GM12878 (cell line): ENCODE results near the gene ABCD3. TPM values are rescaled to one million over a fixed set of nuclear protein-coding genes. Genes with fewer than 3 reads are reported as not detected.

Experiments used
- ATAC-seq: fragments of 200-7000 bp; cut with Tn5 transposase; 3 replicates; pipeline ENCODE4 v1.9.1; 2020; ENCODE audit warnings: mild to moderate bottlenecking, moderate library complexity
- BruUV-seq: library from RNA; stranded (reverse); fragments of 400-500 nt; replicated peaks from 2 replicates; lab custom pipeline; 2021; lab: Mats Ljungman, UMichigan
- CTCF ChIA-PET: fragments of 300-600 bp; sonication (Branson Sonifier 250); formaldehyde crosslinking; extraction: SDS; loops from one replicate; lab custom pipeline; 2021; ENCODE audit warnings: inconsistent platforms; lab: Yijun Ruan, JAX
- POLR2A ChIA-PET: fragments of 350-600 bp; formaldehyde crosslinking; extraction: SDS; loops from one replicate; lab custom pipeline; 2021; ENCODE audit warnings: inconsistent platforms; lab: Charles Lee
- RAD21 ChIA-PET: fragments of 300-600 bp; sonication (Branson Sonifier 250); formaldehyde crosslinking; loops from one replicate; lab custom pipeline; 2023; ENCODE audit warnings: antibody characterized with exemption; ENCODE audit not compliant: unreplicated experiment; lab: Charles Lee
- SMC1A ChIA-PET: fragments of 300-600 bp; sonication (Branson Sonifier 250); formaldehyde crosslinking; loops from one replicate; lab custom pipeline; 2023; ENCODE audit not compliant: unreplicated experiment, uncharacterized antibody; lab: Charles Lee
- DNase-seq: peaks from one replicate; pipeline ENCODE4 v3.0.0-alpha.2; 2011; ENCODE audit warnings: low read depth, low spot score
- FAIRE-seq: peaks from 3 replicates; lab custom pipeline; 2011; peaks lifted over from hg19 to GRCh38; lab: Jason Lieb, UNC
- H2AFZ ChIP-seq: 2 replicates; pipeline ENCODE4 v1.6.0; 2011; ENCODE audit warnings: low read depth, low read length, control low read depth; ENCODE audit not compliant: control insufficient read depth
- H3K27ac ChIP-seq: 2 replicates; pipeline ENCODE4 v1.5.1; 2011; ENCODE audit warnings: control low read depth; ENCODE audit not compliant: control insufficient read depth, insufficient read depth
- H3K27me3 ChIP-seq, 2 experiments: replicated peaks in 1 of 2; 2 replicates each; pipeline versions ENCODE4 v1.6.0 to v1.6.1; 2011; ENCODE audit warnings: low read length in 1 of 2; ENCODE audit not compliant: control insufficient read depth in 2 of 2, insufficient read depth in 2 of 2
- H3K36me3 ChIP-seq, 2 experiments: 2 replicates each; pipeline ENCODE4 v1.5.1; 2011; ENCODE audit warnings: low read length in 1 of 2; ENCODE audit not compliant: control insufficient read depth in 2 of 2, insufficient read depth in 2 of 2
- H3K4me1 ChIP-seq: 2 replicates; pipeline ENCODE4 v1.6.1; 2011; ENCODE audit warnings: mild to moderate bottlenecking, low read length, moderate library complexity, mixed read lengths; ENCODE audit not compliant: control insufficient read depth, insufficient read depth
- H3K4me2 ChIP-seq: 2 replicates; pipeline ENCODE4 v1.6.0; 2011; ENCODE audit warnings: control low read depth; ENCODE audit not compliant: control insufficient read depth, insufficient read depth
- H3K4me3 ChIP-seq: fragments of 200-600 bp; sonication (generic); 2 replicates; pipeline ENCODE4 v1.5.1; 2016
- H3K79me2 ChIP-seq: 2 replicates; pipeline ENCODE4 v1.6.0; 2011; ENCODE audit warnings: low read length; ENCODE audit not compliant: control insufficient read depth, insufficient read depth
- H3K9ac ChIP-seq: 2 replicates; pipeline ENCODE4 v1.8.0; 2011; ENCODE audit warnings: low read length, control low read depth, mixed read lengths; ENCODE audit not compliant: control insufficient read depth, insufficient read depth
- H3K9me3 ChIP-seq: replicated peaks from 3 replicates; pipeline ENCODE4 v1.5.1; 2011; ENCODE audit warnings: mild to moderate bottlenecking, low read length; ENCODE audit not compliant: control insufficient read depth, insufficient read depth
- H4K20me1 ChIP-seq: 2 replicates; pipeline ENCODE4 v1.6.0; 2011; ENCODE audit not compliant: control insufficient read depth, insufficient read depth
- CBFB ChIP-seq: IDR thresholded peaks from 2 replicates; pipeline ENCODE4 v1.6.1; 2016; ENCODE audit warnings: antibody characterized with exemption, low read depth
- CTCF ChIP-seq, 3 experiments: IDR thresholded peaks in 2 of 3; conservative IDR thresholded peaks in 1 of 3; 2 replicates each; pipeline ENCODE4 v1.5.1; 2011; ENCODE audit warnings: low read depth in 3 of 3, low read length in 3 of 3, mild to moderate bottlenecking in 3 of 3, control low read depth in 2 of 3, moderate library complexity in 2 of 3, inconsistent platforms in 1 of 3, mixed read lengths in 1 of 3; ENCODE audit not compliant: control insufficient read depth in 2 of 3, insufficient read depth in 1 of 3; ENCODE audit errors: extremely low read depth in 1 of 3
- E4F1 ChIP-seq: fragments of 450-650 bp; IDR thresholded peaks from 2 replicates; pipeline ENCODE4 v1.6.1; 2018; ENCODE audit warnings: borderline replicate concordance, mild to moderate bottlenecking; ENCODE audit not compliant: partially characterized antibody
- IKZF2 ChIP-seq, 2 experiments: fragments of 450-650 bp; IDR thresholded peaks; 2 replicates each; pipeline ENCODE4 v1.6.1; 2017; ENCODE audit warnings: mild to moderate bottlenecking in 2 of 2, moderate library complexity in 2 of 2
- IRF3 ChIP-seq: fragments of 450-650 bp; IDR thresholded peaks from 2 replicates; pipeline ENCODE4 v1.6.1; 2014; ENCODE audit warnings: mild to moderate bottlenecking
- JUNB ChIP-seq: IDR thresholded peaks from 2 replicates; pipeline ENCODE4 v1.6.1; 2016; ENCODE audit warnings: antibody characterized with exemption, mild to moderate bottlenecking
- JUND ChIP-seq: IDR thresholded peaks from 2 replicates; pipeline ENCODE4 v1.6.1; 2012; ENCODE audit warnings: low read depth, mild to moderate bottlenecking, low read length, improper control_type of control experiment, moderate library complexity
- NBN ChIP-seq: fragments of 450-650 bp; IDR thresholded peaks from 2 replicates; pipeline ENCODE4 v1.6.1; 2016
- NFXL1 ChIP-seq: fragments of 450-650 bp; IDR thresholded peaks from 2 replicates; pipeline ENCODE4 v1.6.1; 2017; ENCODE audit warnings: antibody characterized with exemption, mild to moderate bottlenecking, borderline replicate concordance
- NFYA ChIP-seq: IDR thresholded peaks from 2 replicates; pipeline ENCODE4 v1.6.1; 2011; ENCODE audit warnings: low read depth, mild to moderate bottlenecking, low read length, improper control_type of control experiment, borderline replicate concordance
- PAX8 ChIP-seq: fragments of 450-650 bp; IDR thresholded peaks from 2 replicates; pipeline ENCODE4 v1.6.1; 2017; ENCODE audit warnings: mild to moderate bottlenecking, moderate library complexity
- RAD21 ChIP-seq: IDR thresholded peaks from 2 replicates; pipeline ENCODE4 v1.6.1; 2011; ENCODE audit warnings: mild to moderate bottlenecking, low read depth, low read length, moderate library complexity; ENCODE audit not compliant: insufficient read depth
- RCOR1 ChIP-seq: conservative IDR thresholded peaks from 2 replicates; pipeline ENCODE4 v1.6.1; 2012; ENCODE audit warnings: low read depth, low read length, improper control_type of control experiment
- SIN3A ChIP-seq: IDR thresholded peaks from 2 replicates; pipeline ENCODE4 v1.6.1; 2012; ENCODE audit warnings: low read depth, low read length, improper control_type of control experiment
- SIX5 ChIP-seq: IDR thresholded peaks from 2 replicates; pipeline ENCODE4 v1.6.1; 2011; ENCODE audit warnings: mild to moderate bottlenecking, low read depth, low read length, moderate library complexity; ENCODE audit not compliant: severe bottlenecking
- SPI1 ChIP-seq: IDR thresholded peaks from 2 replicates; pipeline ENCODE4 v1.6.1; 2011; ENCODE audit warnings: low read depth, mild to moderate bottlenecking, low read length, moderate library complexity, borderline replicate concordance; ENCODE audit not compliant: insufficient read depth
- SUZ12 ChIP-seq: fragments of 200-600 bp; sonication (generic); IDR thresholded peaks from one replicate; pipeline ENCODE4 v1.6.1; 2018; ENCODE audit warnings: antibody characterized with exemption, mild to moderate bottlenecking; ENCODE audit not compliant: unreplicated experiment
- TCF12 ChIP-seq: IDR thresholded peaks from 2 replicates; pipeline ENCODE4 v1.6.1; 2011; ENCODE audit warnings: low read depth, mild to moderate bottlenecking, low read length
- ZNF384 ChIP-seq: IDR thresholded peaks from 2 replicates; pipeline ENCODE4 v1.6.1; 2012; ENCODE audit warnings: low read depth, mild to moderate bottlenecking, low read length, improper control_type of control experiment, borderline replicate concordance
- WGBS: methylation state at CpG from one replicate; pipeline ENCODE4 v1.1.6; 2016; ENCODE audit warnings: low lambda C conversion rate; ENCODE audit not compliant: insufficient replicate concordance, insufficient coverage; ENCODE audit errors: missing lambda C conversion rate; 5-methylcytosine and 5-hydroxymethylcytosine counted together
- in situ Hi-C: fragments of 300-500 bp; cut with MboI; formaldehyde crosslinking; loops from 9 replicates; pipeline ENCODE4 v1.14.3; 2018; ENCODE audit warnings: mixed read lengths
- intact Hi-C: fragments of 100-400 bp; cut with micrococcal nuclease; formaldehyde crosslinking; loops from one replicate; pipeline ENCODE4 v1.14.2; 2022; ENCODE audit not compliant: unreplicated experiment
- polyA plus RNA-seq, 11 experiments: library from polyadenylated mRNA; depleted of rRNA in 4 of 11; unstranded in 6 of 11; stranded (reverse) in 5 of 11; fragments of >200 nt; fragmentation: Nextera tagmentation in 4 of 11; fragmentation: Illumina TruSeq in 1 of 11; extraction: Ambion mirVana in 4 of 11; extraction: Trizol in 1 of 11; gene quantifications; 1 replicate in 1 of 11; 2 replicates in 10 of 11; pipeline versions ENCODE4 v1.2.1 to v1.2.3, GENCODE V29; 2011 to 2016; ENCODE audit warnings: inconsistent platforms in 2 of 11, missing spikeins in 2 of 11, low read depth in 1 of 11
- total RNA-seq, 4 experiments: library from RNA; depleted of rRNA in 3 of 4; stranded (reverse); fragments of >200 nt in 3 of 4; fragmentation: Illumina TruSeq in 1 of 4; extraction: Trizol in 1 of 4; gene quantifications; 2 replicates each; pipeline versions ENCODE4 v1.2.1 to v1.2.3, GENCODE V29; 2013 to 2021

Gene ABCD3
- total and polyA plus RNA-seq, 10 of the 15 experiments (the other 5 are each of a cell fraction or from before 2014, with no cell fraction given) = 15.1 to 40.2 (median 24.1) TPM

- in situ Hi-C loops = no loop called here
- Histone ChIP-seq H3K79me2 (no peaks in the 10 kb centered on the region), H4K20me1 (no peaks in the 10 kb centered on the region), H3K27me3 (no peaks in the 10 kb centered on the region), H3K27ac (no peak overlapping the region), H3K4me1 (no peaks in the 10 kb centered on the region), H3K9me3 (no peaks in the 10 kb centered on the region), H3K4me2 (no peak overlapping the region), H3K9ac (no peak overlapping the region), H3K36me3 (no peaks in the 10 kb centered on the region), H2AFZ (no peak overlapping the region), H3K4me3 (no peak overlapping the region)
- RAD21 ChIA-PET = interaction anchor here (1.3 to 2.0 kb wide), 2 partner anchors 33 to 290 kb away, joined by 4 read pairs; no protein-coding TSS in a partner anchor
- 44% methylated on average over 2 of the region's 2 CpGs for WGBS
- CTCF ChIA-PET = interaction anchor here (0.6 to 12.6 kb wide), 8 partner anchors 13 to 298 kb away, joined by 3 to 127 read pairs (median 4); no protein-coding TSS in a partner anchor
- SMC1A ChIA-PET = interaction anchor here (0.8 to 2.3 kb wide), 9 partner anchors 12 to 314 kb away, joined by 3 to 19 read pairs (median 3); no protein-coding TSS in a partner anchor
- intact Hi-C loops = loop anchor here (2.0 kb wide), 1 partner anchor 289 kb away; no protein-coding TSS in a partner anchor
- DNase-seq = no peak
- POLR2A ChIA-PET = no interaction called here
- peak; percentile 78 for ATAC-seq
- no peak for FAIRE-seq
- no TSS peak for BruUV-seq
- TF ChIP-seq E4F1 (no peak), SIN3A (no peak), IRF3 (no peak), ZNF384 (no peak), SUZ12 (no peak), PAX8 (no peak), IKZF2 (IDR thresholded peaks at IDR 0.05) (no peak), RAD21 (peak; percentile 56), CTCF (IDR thresholded peaks at IDR 0.05 in 2 of 3, conservative IDR thresholded peaks at IDR 0.05 in 1 of 3; ENCODE audit: control insufficient read depth in 2 of 3, extremely low read depth in 1 of 3, insufficient read depth in 1 of 3, low read depth in 3 of 3, low read length in 3 of 3) (peak; percentile 48 to 55 (median 53); a peak in 5 of 6 replicates), SIX5 (no peak), SPI1 (no peak), NFXL1 (no peak), RCOR1 (no peak), NFYA (no peak), NBN (no peak), CBFB (no peak), TCF12 (no peak), JUND (no peak), JUNB (no peak)
These were observed 96.0 kb downstream of the ABCD3 start for GRCh38 chr1:94514095-94514727.
